Tibial artery (tissue), 4 donors: ENCODE measurements around the gene HMGXB3.

Experiments used
- DNase-seq, 2 donors: peaks; one replicate each; pipeline ENCODE4 v3.0.0-alpha.2; 2019
- H3K27ac ChIP-seq, 2 donors: fragments of 200-600 bp; sonication (generic) in 1 of 2; 1 replicate in 1 of 2; 2 replicates in 1 of 2; pipeline ENCODE4 v1.5.1; 2018 to 2019; ENCODE audit warnings: mild to moderate bottlenecking in 1 of 2
- H3K27me3 ChIP-seq, 2 donors: fragments of 200-600 bp; sonication (generic) in 1 of 2; one replicate each; pipeline versions ENCODE4 v1.5.1 to v1.6.0; 2016 to 2019
- H3K36me3 ChIP-seq, 3 donors: fragments of 200-600 bp; sonication (generic) in 2 of 3; one replicate each; pipeline ENCODE4 v1.5.1; 2016 to 2019; ENCODE audit warnings: mild to moderate bottlenecking in 2 of 3
- H3K4me1 ChIP-seq, 4 donors: fragments of 200-600 bp; sonication (generic) in 2 of 4; 1 replicate in 3 of 4; 2 replicates in 1 of 4; pipeline ENCODE4 v1.5.1; 2016 to 2019
- H3K4me3 ChIP-seq, 2 donors: fragments of 200-600 bp; sonication (generic) in 1 of 2; 1 replicate in 1 of 2; 2 replicates in 1 of 2; pipeline ENCODE4 v1.5.1; 2018 to 2019; ENCODE audit warnings: mild to moderate bottlenecking in 2 of 2
- H3K9me3 ChIP-seq, 3 donors: fragments of 200-600 bp; sonication (generic) in 1 of 3; one replicate each; pipeline ENCODE4 v1.5.1; 2016 to 2019
- CTCF ChIP-seq, 2 experiments: fragments of 200-600 bp in 1 of 2; fragments of 450-650 bp in 1 of 2; IDR thresholded peaks; one replicate each; pipeline ENCODE4 v1.5.1; 2017 to 2019; ENCODE audit warnings: antibody characterized with exemption in 2 of 2, mild to moderate bottlenecking in 1 of 2, moderate library complexity in 1 of 2
- intact Hi-C: fragments of 100-400 bp; cut with DNase I; formaldehyde crosslinking; loops from one replicate; pipeline ENCODE4 v1.15.0; 2023; ENCODE audit warnings: low total_unique reads

Gene HMGXB3

GRCh38 chr5:149999359-149999758, 1.2 kb upstream of the HMGXB3 start:
- Histone ChIP-seq H3K9me3 (no peaks in the 10 kb centered on the region), H3K27me3 (no peaks in the 10 kb centered on the region), H3K4me1 (peaks cover 0 to 50% (median 29%) of the 10 kb centered on the region in 4 donors), H3K27ac (peak overlapping the region; percentile 87 to 96), H3K36me3 (peaks cover 0 to 16% (median 0%) of the 10 kb centered on the region in 3 donors), H3K4me3 (peak overlapping the region; percentile 67 to 99)
- no peak for TF ChIP-seq CTCF (IDR thresholded peaks at IDR 0.05)
- intact Hi-C loops: loop anchor here (10.0 kb wide), 1 partner anchor 355 kb away; no protein-coding TSS in a partner anchor
- no peak for DNase-seq

- Histone ChIP-seq H3K36me3 (peaks cover 0 to 18% (median 0%) of the 10 kb centered on the region in 3 donors), H3K9me3 (no peaks in the 10 kb centered on the region), H3K4me1 (peaks cover 0 to 45% (median 29%) of the 10 kb centered on the region in 4 donors), H3K27ac (peak overlapping the region; percentile 87 to 96), H3K4me3 (peak overlapping the region; percentile 67 to 99), H3K27me3 (no peaks in the 10 kb centered on the region)
- DNase-seq: no peak
- TF ChIP-seq CTCF (IDR thresholded peaks at IDR 0.05): no peak
- intact Hi-C loops: loop anchor here (5.0 to 10.0 kb wide), 2 partner anchors 212 to 355 kb away; no protein-coding TSS in a partner anchor
Observed at GRCh38 chr5:149999866-150000255, 678 bp upstream of the HMGXB3 start.

- Histone ChIP-seq H3K4me3 (peak overlapping the region; percentile 67 to 99), H3K36me3 (peaks cover 6 to 22% (median 10%) of the 10 kb centered on the region in 3 donors), H3K9me3 (no peaks in the 10 kb centered on the region), H3K27ac (peak overlapping the region; percentile 87 to 96), H3K4me1 (peaks cover 0 to 36% (median 27%) of the 10 kb centered on the region in 4 donors), H3K27me3 (no peaks in the 10 kb centered on the region)
- no peak for TF ChIP-seq CTCF (IDR thresholded peaks at IDR 0.05)
- DNase-seq: peak; percentile 41 to 74
- intact Hi-C loops: loop anchor here (5.0 kb wide), 1 partner anchor 211 kb away; no protein-coding TSS in a partner anchor
Observed at GRCh38 chr5:150000990-150001659, 586 bp downstream of the HMGXB3 start.

GRCh38 chr5:150001660-150002486, 1.3 kb downstream of the HMGXB3 start:
- H3K4me3 ChIP-seq: peak overlapping the region; percentile 67 to 99
- peak overlapping the region; percentile 87 to 96 for H3K27ac ChIP-seq
- peaks cover 11 to 29% (median 17%) of the 10 kb centered on the region in 3 donors for H3K36me3 ChIP-seq
- TF ChIP-seq CTCF (IDR thresholded peaks at IDR 0.05): peak; percentile 61 to 63
- DNase-seq: peak in 1 of 2 donors; percentile 48
- no peaks in the 10 kb centered on the region for H3K9me3 ChIP-seq
- intact Hi-C loops: loop anchor here (5.0 kb wide), 1 partner anchor 210 kb away; no protein-coding TSS in a partner anchor
- peaks cover 0 to 36% (median 27%) of the 10 kb centered on the region in 4 donors for H3K4me1 ChIP-seq
- H3K27me3 ChIP-seq: no peaks in the 10 kb centered on the region

- DNase-seq: no peak
- Histone ChIP-seq H3K4me1 (peaks cover 0 to 20% (median 17%) of the 10 kb centered on the region in 4 donors), H3K27me3 (no peaks in the 10 kb centered on the region), H3K36me3 (peaks cover 25 to 62% (median 59%) of the 10 kb centered on the region in 3 donors), H3K27ac (no peak overlapping the region), H3K4me3 (no peak overlapping the region), H3K9me3 (no peaks in the 10 kb centered on the region)
- TF ChIP-seq CTCF (IDR thresholded peaks at IDR 0.05): no peak
- intact Hi-C loops: no loop called here
Observed at GRCh38 chr5:150006318-150006717, 5.8 kb downstream of the HMGXB3 start.
